K562 (cell line): ENCODE measurements around the gene TAF3. TPM values are rescaled to one million over a fixed set of nuclear protein-coding genes. Genes with fewer than 3 reads are reported as not detected.
A peak's percentile ranks its signal among the peaks of the same experiment; 100 is the strongest.

Source experiments
- CHCHD3 ChIP-seq: fragments of 250-450 bp; sonication (Bioruptor Pico); IDR thresholded peaks from 2 replicates; pipeline ENCODE4 v2.1.2; 2022; ENCODE audit warnings: mild to moderate bottlenecking
- CHD1 ChIP-seq: fragments of 200-600 bp; sonication (generic); IDR thresholded peaks from one replicate; pipeline ENCODE4 v1.6.1; 2012; ENCODE audit warnings: mild to moderate bottlenecking, moderate library complexity, low read length, inconsistent platforms
- CHD4 ChIP-seq: fragments of 200-600 bp; sonication (generic); IDR thresholded peaks from 3 replicates; pipeline ENCODE4 v1.6.1; 2012; ENCODE audit warnings: low read depth, mild to moderate bottlenecking, mixed read lengths, low read length, inconsistent platforms; ENCODE audit not compliant: insufficient read depth, insufficient replicate concordance, poor library complexity, severe bottlenecking
- CREM ChIP-seq: IDR thresholded peaks from 2 replicates; pipeline ENCODE4 v1.6.1; 2014; ENCODE audit warnings: antibody characterized with exemption, low read depth
- FIP1L1 ChIP-seq: fragments of 200-400 bp; formaldehyde crosslinking; IDR thresholded peaks from 2 replicates; pipeline ENCODE4 v1.6.1; 2018; ENCODE audit warnings: mild to moderate bottlenecking, low read depth, low read length; ENCODE audit not compliant: poor library complexity, severe bottlenecking
- GTF2A2 ChIP-seq: IDR thresholded peaks from 2 replicates; pipeline ENCODE4 v1.6.1; 2016; ENCODE audit warnings: mild to moderate bottlenecking, missing genetic modification characterization, missing compliant biosample characterization
- NCOA2 ChIP-seq, 2 experiments: fragments of 450-650 bp; IDR thresholded peaks; 2 replicates each; pipeline ENCODE4 v1.6.1; 2018; ENCODE audit warnings: mild to moderate bottlenecking in 2 of 2, moderate library complexity in 1 of 2; ENCODE audit not compliant: partially characterized antibody in 2 of 2
- NFIX ChIP-seq: fragments of 250-450 bp; sonication (Bioruptor Pico); IDR thresholded peaks from 2 replicates; pipeline ENCODE4 v1.4.0; 2020; ENCODE audit warnings: low read depth, mild to moderate bottlenecking, moderate library complexity
- PRMT5 ChIP-seq: sonication (generic); formaldehyde crosslinking; IDR thresholded peaks from 2 replicates; pipeline ENCODE4 v1.5.0; 2020; ENCODE audit warnings: missing genetic modification reagents
- RBBP5 ChIP-seq: fragments of 200-600 bp; sonication (generic); IDR thresholded peaks from 2 replicates; pipeline ENCODE4 v1.6.1; 2012; ENCODE audit warnings: borderline replicate concordance, mild to moderate bottlenecking, low read length, control low read depth, inconsistent platforms; ENCODE audit not compliant: insufficient read depth, poor library complexity, severe bottlenecking
- SREBF1 ChIP-seq: fragments of 150-350 bp; IDR thresholded peaks from 2 replicates; pipeline ENCODE4 v1.6.1; 2014; ENCODE audit warnings: antibody characterized with exemption, low read depth, low read length, borderline replicate concordance
- TBP ChIP-seq: optimal IDR thresholded peaks from 2 replicates; pipeline ENCODE3; 2011; ENCODE audit warnings: low read depth, low read length, improper control_type of control experiment
- TRIM28 ChIP-seq: fragments of 450-650 bp; IDR thresholded peaks from 2 replicates; pipeline ENCODE4 v1.6.1; 2017
- ZBED1 ChIP-seq: IDR thresholded peaks from 2 replicates; pipeline ENCODE4 v1.6.1; 2014
- ZBTB8A ChIP-seq: fragments of 450-650 bp; IDR thresholded peaks from 2 replicates; pipeline ENCODE4 v1.6.1; 2018; ENCODE audit warnings: mild to moderate bottlenecking, moderate library complexity; ENCODE audit not compliant: partially characterized antibody
- ZNF175 ChIP-seq: fragments of 200-800 bp; sonication (Bioruptor generic); IDR thresholded peaks from 2 replicates; pipeline ENCODE4 v1.6.1; 2016; ENCODE audit warnings: low read depth, mild to moderate bottlenecking, missing genetic modification characterization, missing compliant biosample characterization
- polyA plus RNA-seq, 8 experiments: library from polyadenylated mRNA; depleted of rRNA in 4 of 8; stranded (reverse) in 5 of 8; unstranded in 3 of 8; fragments of >200 nt; fragmentation: Nextera tagmentation in 2 of 8; fragmentation: Illumina TruSeq in 1 of 8; extraction: Ambion mirVana in 2 of 8; extraction: Trizol in 1 of 8; gene quantifications; 2 replicates each; pipeline versions ENCODE4 v1.2.1 to v1.2.3, GENCODE V29; 2011 to 2014; ENCODE audit warnings: inconsistent platforms in 1 of 8, missing spikeins in 1 of 8
- total RNA-seq, 7 experiments: library from RNA; depleted of rRNA in 6 of 7; stranded (reverse); fragments of >200 nt in 6 of 7; fragmentation: Illumina TruSeq in 2 of 7; extraction: Trizol in 2 of 7; gene quantifications; 2 replicates each; pipeline versions ENCODE4 v1.2.1 to v1.2.3, GENCODE V29; 2011 to 2021; ENCODE audit warnings: low replicate concordance in 1 of 7
- TF ChIP-seq, protein P1 (sequence below): sonication (generic); formaldehyde crosslinking; IDR thresholded peaks from 2 replicates; pipeline ENCODE4 v1.8.0; 2022; ENCODE audit warnings: mild to moderate bottlenecking, missing genetic modification reagents
- TF ChIP-seq, protein P2 (sequence below): fragments of 450-650 bp; IDR thresholded peaks from 2 replicates; pipeline ENCODE4 v1.6.1; 2018; ENCODE audit not compliant: partially characterized antibody
- TF ChIP-seq, protein P3 (sequence below), 2 experiments: fragments of 250-450 bp in 1 of 2; fragments of 450-650 bp in 1 of 2; sonication (Bioruptor Pico) in 1 of 2; IDR thresholded peaks; 2 replicates each; pipeline versions ENCODE4 v1.6.1 to v1.8.0; 2016 to 2021; ENCODE audit warnings: mild to moderate bottlenecking in 2 of 2, moderate library complexity in 2 of 2, missing compliant biosample characterization in 1 of 2, missing genetic modification characterization in 1 of 2
- TF ChIP-seq, protein P4 (sequence below): fragments of 450-650 bp; IDR thresholded peaks from 2 replicates; pipeline ENCODE4 v1.6.1; 2018; ENCODE audit warnings: mild to moderate bottlenecking, low read depth; ENCODE audit not compliant: partially characterized antibody

The TAF3 gene
- total and polyA plus RNA-seq, 9 of the 15 experiments (the other 6 are each of a cell fraction or from before 2014, with no cell fraction given) = 1.5 to 9.9 (median 4.1) TPM

DNA sequence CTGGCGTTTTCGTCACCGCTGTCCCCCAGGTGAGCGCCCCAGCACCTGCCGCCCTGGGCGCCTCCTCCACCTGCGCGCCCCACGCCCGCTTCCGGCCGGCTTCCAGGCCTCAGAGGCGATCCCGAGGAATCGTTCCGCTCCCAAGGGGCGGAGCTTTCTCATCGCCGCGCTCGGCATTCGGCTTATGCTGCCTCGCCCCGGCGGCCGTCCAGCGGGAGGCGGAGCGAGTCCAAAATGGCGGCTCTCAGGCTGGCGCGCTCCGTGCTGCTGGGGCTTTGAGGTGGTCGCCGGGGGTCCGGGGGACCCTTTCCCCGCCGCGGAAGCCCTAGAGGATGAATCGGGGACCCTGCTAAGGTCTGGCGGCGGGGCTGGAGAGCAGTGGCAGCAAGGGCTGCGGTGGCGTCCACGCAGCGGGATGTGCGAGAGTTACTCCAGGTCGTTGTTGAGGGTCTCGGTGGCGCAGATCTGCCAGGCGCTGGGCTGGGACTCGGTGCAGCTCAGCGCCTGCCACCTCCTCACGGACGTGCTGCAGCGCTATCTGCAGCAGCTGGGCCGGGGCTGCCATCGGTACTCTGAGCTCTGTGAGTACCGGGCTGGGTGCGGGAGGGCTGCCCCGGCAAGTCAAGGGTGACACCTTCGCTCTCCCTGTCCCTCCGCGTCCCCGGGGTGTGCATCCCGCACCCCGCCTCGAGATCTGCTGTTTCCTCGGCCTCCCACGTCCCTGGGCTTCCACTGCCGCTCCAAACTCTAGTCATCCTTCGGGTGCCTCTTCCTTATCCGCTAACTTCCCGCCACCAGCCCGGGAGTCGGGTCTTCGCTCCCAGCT lies at the start of gene TAF3 (continued):
- no peak for TF ChIP-seq PRMT5
- peak; percentile 80 for TF ChIP-seq CREM
- peak; percentile 97 for TF ChIP-seq RBBP5
- TF ChIP-seq GTF2A2 (tag) = no peak
- peak; percentile 93 for TF ChIP-seq TBP
- no peak for TF ChIP-seq NFIX (CRISPR knock-in tag)
- TF ChIP-seq ZBTB8A = no peak
- no peak for TF ChIP-seq CHCHD3 (CRISPR knock-in tag)
- no peak for TF ChIP-seq ZNF175 (CRISPR knock-in tag)
- TF ChIP-seq, protein P1, sequence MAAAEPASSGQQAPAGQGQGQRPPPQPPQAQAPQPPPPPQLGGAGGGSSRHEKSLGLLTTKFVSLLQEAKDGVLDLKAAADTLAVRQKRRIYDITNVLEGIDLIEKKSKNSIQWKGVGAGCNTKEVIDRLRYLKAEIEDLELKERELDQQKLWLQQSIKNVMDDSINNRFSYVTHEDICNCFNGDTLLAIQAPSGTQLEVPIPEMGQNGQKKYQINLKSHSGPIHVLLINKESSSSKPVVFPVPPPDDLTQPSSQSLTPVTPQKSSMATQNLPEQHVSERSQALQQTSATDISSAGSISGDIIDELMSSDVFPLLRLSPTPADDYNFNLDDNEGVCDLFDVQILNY (CRISPR knock-in tag) = no peak; the same call in 1 of the 2 replicates
- TF ChIP-seq, protein P2, sequence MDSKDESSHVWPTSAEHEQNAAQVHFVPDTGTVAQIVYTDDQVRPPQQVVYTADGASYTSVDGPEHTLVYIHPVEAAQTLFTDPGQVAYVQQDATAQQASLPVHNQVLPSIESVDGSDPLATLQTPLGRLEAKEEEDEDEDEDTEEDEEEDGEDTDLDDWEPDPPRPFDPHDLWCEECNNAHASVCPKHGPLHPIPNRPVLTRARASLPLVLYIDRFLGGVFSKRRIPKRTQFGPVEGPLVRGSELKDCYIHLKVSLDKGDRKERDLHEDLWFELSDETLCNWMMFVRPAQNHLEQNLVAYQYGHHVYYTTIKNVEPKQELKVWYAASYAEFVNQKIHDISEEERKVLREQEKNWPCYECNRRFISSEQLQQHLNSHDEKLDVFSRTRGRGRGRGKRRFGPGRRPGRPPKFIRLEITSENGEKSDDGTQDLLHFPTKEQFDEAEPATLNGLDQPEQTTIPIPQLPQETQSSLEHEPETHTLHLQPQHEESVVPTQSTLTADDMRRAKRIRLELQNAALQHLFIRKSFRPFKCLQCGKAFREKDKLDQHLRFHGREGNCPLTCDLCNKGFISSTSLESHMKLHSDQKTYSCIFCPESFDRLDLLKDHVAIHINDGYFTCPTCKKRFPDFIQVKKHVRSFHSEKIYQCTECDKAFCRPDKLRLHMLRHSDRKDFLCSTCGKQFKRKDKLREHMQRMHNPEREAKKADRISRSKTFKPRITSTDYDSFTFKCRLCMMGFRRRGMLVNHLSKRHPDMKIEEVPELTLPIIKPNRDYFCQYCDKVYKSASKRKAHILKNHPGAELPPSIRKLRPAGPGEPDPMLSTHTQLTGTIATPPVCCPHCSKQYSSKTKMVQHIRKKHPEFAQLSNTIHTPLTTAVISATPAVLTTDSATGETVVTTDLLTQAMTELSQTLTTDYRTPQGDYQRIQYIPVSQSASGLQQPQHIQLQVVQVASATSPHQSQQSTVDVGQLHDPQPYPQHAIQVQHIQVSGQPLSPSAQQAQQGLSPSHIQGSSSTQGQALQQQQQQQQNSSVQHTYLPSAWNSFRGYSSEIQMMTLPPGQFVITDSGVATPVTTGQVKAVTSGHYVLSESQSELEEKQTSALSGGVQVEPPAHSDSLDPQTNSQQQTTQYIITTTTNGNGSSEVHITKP = no peak
- no peak for TF ChIP-seq CHD4
- no peak for TF ChIP-seq SREBF1
- TF ChIP-seq, protein P3, sequence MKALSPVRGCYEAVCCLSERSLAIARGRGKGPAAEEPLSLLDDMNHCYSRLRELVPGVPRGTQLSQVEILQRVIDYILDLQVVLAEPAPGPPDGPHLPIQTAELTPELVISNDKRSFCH (CRISPR knock-in tag; IDR thresholded peaks at IDR 0.05) = no peak
- TF ChIP-seq, protein P3 (tag; IDR thresholded peaks at IDR 0.05) = 0 out of 2 replicates have a peak, but pooled peaks have one; percentile 32
- no peak for TF ChIP-seq NCOA2 (IDR thresholded peaks at IDR 0.05; ENCODE audit: partially characterized antibody in 2 of 2)
- peak; percentile 53; the same call in 1 of the 2 replicates for TF ChIP-seq ZBED1
- TF ChIP-seq FIP1L1 = no peak
- TF ChIP-seq, protein P4, sequence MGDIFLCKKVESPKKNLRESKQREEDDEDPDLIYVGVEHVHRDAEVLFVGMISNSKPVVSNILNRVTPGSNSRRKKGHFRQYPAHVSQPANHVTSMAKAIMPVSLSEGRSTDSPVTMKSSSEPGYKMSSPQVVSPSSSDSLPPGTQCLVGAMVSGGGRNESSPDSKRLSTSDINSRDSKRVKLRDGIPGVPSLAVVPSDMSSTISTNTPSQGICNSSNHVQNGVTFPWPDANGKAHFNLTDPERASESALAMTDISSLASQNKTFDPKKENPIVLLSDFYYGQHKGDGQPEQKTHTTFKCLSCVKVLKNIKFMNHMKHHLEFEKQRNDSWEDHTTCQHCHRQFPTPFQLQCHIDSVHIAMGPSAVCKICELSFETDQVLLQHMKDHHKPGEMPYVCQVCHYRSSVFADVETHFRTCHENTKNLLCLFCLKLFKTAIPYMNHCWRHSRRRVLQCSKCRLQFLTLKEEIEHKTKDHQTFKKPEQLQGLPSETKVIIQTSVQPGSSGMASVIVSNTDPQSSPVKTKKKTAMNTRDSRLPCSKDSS = no peak
- no peak for TF ChIP-seq CHD1
- no peak; the same call in 1 of the 2 replicates for TF ChIP-seq TRIM28
